ENCODE measurements around the gene KRT79.
"Not testable (repeated sequence)": the region's sequence is repeated elsewhere in the genome, so short reads cannot be mapped to it uniquely, and the experiment has no call there.

Gene KRT79

GRCh38 chr12:52833922-52834726 lies at the start of gene KRT79:
Gene KRT79, minus strand, starts transcription at chr12:52834311. Its CDS starts 51 bp downstream, at chr12:52834260.
- no peak for DNase-seq

- not testable (repeated sequence) for DNase-seq
Observed at GRCh38 chr12:52880499-52880898, 46.4 kb upstream of the KRT79 start.

DNA sequence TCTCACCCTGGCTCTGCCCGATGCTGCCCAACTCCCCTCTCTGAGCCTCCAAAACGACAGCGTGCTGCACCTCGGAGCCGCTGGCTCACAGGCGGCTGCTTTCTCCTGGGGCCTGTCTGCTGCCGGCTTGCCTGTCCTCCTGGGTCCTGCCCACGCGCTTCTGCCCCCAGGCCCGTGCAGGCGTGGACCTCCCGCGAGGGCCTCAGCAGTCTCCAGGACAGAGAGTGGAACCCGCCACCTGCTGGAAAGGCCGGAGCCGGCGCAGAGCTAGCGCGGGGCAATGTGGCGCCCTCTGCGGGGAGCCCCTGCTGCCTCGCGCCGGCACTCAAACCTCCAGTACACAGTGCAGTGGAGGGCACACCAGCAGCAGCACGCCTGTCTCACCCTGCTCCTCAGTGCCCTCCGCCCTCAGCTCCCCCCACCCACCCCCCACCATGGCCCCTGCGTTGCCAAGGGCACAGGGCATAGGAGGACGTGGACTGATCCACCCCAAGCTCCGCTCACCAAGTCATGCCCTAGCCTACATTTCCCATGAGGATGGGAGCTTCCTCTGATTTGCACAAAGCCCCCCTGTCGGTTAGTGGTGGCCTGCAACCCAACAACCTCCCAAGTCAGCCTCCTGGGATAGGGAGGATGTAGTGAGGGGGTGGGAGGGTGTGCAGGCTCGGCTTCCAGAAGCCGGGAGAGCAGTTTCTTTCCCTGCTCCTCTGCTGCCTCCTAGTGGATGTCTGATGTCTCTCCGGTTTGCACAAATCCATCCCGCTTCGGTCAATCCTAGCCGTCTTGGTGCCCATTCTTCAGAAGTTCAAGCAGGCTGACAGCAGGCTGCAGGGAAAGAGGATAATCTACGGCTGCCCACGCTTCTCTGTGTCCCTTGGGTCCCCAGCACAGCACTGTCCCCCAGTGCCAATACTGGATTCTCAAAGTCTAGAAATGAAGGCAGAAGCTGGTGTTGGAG lies 45.6 kb upstream of the KRT79 start:
- DNase-seq: peak; percentile 80

DNA sequence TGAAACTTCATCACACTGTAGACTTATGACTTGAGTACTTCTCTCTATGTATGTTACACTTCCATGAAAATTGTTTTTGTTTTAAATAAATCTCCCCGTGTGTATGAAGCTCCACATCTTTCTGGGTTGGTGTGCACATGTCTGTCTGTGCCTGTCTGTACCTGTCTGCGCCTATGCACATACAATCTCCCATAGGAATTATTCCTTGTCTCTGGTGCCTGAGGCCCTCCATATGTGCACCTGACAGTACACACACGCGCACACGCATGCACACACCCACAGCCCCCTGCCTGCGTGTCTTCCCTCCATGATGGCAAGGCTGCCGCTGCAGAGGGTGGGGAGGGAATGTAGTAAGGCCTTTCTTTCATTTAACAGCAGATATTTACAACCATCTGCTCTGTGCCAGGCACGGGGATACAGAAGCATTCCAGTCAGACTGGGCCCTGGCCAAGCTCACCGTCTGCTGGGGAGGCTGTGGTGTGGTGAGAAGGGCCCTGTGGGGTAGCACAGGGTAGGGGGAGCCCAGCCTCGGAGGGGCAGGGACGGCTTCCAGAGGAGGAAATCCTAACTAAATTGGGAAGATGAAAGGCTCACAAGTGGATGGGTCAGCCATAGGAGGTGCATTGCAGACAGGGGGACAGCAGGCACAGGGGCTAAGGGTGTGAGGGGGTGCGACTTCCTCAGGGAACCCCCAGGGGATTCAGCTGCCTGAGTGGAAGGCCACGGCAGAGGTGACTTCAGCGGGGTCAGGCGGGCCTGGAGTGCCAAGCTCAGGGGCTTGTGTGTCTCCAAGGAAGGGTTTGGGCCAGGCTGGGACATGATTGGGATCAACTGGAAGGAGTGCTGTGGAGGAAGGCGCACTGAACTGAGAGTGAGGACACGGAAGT lies 44.6 kb upstream of the KRT79 start:
- DNase-seq: no peak

DNA sequence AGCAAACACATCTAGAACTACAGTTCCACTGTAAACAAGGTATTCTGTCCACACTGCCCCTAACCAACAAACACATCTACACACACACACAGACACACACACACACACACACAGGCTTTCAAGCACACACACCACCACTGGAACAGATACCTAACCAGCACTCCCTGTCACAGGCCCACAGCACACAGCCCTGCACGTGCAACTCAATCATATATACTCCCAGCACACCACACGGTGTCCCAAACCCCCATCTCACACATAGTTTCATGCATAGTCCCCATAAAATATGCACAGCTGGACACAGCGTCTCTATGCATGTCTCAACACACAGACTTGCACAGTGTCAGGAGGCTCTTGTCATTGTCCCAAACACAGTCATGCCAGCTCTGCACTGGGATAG lies 43.1 kb upstream of the KRT79 start:
- DNase-seq: no peak

- DNase-seq: no peak
Observed at GRCh38 chr12:52876372-52876771, 42.3 kb upstream of the KRT79 start.

DNA sequence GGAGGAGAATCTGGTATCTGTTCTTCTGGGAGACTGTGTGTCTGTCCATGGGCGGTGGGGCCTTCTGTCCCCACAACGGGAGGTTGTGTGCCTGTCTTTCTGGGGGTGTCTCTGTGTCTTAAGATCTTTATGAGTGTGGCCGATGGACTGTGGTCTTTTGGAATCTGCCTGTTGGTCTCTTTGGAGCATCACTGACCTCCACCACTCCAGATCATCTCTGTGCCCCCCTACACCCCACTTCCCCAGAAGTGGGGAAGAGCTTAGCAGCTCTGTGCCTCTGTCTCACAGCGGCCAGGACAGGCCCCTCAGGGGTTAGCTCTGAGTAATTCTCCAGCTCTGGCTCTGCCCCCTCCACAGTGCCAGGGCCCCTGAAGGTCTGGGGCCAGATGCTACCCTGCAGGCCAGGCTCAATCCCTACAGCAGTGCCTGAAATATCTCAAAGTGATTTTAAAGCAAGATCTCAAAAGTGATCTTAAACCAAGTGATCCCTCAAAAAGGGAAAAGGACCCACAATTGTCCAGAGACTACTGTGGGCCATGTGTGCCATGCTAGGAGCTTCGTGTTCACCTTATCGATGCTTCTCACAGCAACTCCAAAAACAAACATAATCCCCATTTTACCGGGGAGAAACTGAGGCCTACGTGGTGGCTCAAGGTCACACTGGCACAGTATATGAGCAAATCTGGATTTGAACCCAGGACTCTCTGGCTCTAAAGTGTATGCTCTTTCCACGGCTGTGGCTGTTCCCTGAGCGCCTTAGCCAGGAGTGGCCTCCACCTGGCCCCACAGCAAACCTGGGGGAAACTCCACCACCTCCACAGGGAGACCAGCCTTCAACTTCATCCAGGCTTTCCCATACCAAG lies 40.7 kb upstream of the KRT79 start:
- no peak for DNase-seq

GRCh38 chr12:52873832-52874572 lies 39.9 kb upstream of the KRT79 start:
- peak; percentile 75 for DNase-seq

DNA sequence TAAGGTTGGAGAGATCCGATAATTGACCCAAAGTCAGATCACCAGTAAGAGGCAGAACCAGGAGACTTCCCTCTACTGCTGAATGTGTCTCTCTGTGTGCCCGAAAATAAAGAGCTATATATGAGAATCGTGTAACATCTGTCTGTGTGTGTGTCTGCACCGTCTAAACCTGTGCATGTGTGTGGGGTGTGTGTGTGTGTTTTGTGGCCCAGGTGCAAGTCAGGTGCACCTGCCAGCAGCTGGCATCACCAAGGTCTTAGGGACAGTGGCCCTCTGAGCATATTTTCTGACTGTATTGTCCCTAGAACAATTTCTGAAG lies 39.4 kb upstream of the KRT79 start:
- DNase-seq: no peak

GRCh38 chr12:52872644-52873389 lies 38.7 kb upstream of the KRT79 start:
- DNase-seq: no peak

- DNase-seq: no peak
Observed at GRCh38 chr12:52871291-52872039, 37.4 kb upstream of the KRT79 start.

- peak; percentile 85 for DNase-seq
Observed at GRCh38 chr12:52870361-52871290, 36.5 kb upstream of the KRT79 start.

DNA sequence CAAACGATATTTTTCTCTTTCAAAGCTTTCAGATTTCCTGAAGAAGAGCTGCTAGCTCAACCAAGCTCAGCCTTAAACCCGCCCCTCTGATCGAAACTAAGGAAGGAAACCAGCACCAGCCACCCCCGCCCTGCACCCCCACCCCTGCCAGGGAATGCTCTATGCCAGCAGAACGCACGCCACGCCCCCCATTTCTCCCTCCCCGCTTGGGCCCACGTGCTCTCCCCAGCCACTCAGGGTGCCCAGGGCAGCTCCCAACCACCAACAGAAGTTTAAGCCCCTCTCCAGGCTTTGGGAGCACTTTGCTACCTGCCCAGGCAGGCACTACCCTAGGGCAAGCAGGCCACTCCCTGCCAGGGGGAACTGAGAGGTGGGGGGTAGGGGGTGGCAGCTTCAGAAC lies 33.5 kb upstream of the KRT79 start:
- peak; percentile 78 for DNase-seq

DNA sequence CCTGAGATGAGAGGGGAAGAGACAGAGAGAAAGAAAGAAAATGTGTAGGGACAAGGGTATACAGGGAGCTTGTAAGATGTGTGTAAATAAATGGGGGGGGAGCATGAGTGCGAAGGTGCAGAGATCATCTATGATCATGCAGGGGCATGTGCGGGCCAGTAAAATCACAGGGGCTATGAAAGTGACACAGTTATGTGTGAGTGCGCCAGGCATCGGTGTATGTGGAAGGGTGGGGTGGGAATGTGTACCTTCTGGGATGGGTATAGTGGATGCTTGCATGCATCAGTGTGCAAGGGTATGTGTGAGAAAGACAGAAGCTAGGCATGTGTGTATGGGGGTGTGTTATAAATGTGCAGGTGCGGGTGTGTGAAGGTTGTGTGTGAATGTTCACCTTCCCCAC lies 33.0 kb upstream of the KRT79 start:
- no peak for DNase-seq

GRCh38 chr12:52865090-52865944 lies 31.2 kb upstream of the KRT79 start:
- DNase-seq: peak; percentile 26

DNA sequence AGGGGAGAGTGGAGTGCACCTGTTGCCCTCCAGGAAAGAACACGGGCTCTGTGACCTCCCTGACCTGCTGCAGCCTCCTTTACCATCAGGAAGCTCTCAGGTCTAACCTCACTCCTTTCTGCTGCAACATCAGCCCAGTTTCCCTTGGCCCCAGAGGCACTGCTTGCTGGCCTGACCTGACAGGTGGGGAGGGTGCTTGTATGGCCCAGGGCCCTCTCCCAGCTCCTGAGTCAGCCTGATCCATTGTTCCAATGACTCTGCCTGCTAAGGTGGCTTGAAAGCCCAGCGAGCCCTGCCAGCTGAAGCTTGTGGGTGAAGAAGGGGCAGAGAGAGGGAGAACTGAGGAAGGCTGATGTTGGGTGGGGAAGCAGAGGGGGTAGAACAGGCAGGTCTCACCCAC lies 27.9 kb upstream of the KRT79 start:
- no peak for DNase-seq

DNA sequence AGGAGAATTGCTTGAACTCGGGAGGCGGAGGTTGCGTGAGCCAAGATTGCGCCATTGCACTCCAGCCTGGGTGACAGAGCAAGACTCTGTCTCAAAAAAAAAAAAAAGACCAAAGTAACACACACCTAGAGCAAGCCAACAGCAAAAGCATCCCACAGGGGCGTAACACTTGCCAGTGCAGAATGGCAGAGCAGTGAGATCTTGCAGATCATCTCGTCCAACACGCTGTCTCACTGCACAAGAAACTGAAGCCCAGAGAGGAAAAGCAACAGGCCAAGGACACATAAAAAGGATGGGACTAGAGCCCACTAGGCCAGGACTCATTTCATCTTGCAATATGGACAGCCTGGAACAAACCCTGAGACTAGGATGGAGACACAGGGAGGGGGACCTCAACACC lies 27.4 kb upstream of the KRT79 start:
- DNase-seq: no peak

Data from CD4-positive, alpha-beta T cell treated with Interleukin-17A for 4 hours (primary cell).